Endothelial cell of umbilical vein (primary cell): ENCODE measurements around the gene SUGP1.

Source experiments
- CTCF ChIP-seq, 2 donors: IDR thresholded peaks; 1 replicate in 1 of 2; 2 replicates in 1 of 2; pipeline ENCODE4 v1.5.1; 2011; ENCODE audit warnings: low read length in 2 of 2, mild to moderate bottlenecking in 2 of 2, moderate library complexity in 2 of 2, control low read depth in 1 of 2, inconsistent platforms in 1 of 2, low read depth in 1 of 2; ENCODE audit not compliant: insufficient read depth in 1 of 2; ENCODE audit errors: extremely low read depth in 1 of 2
- EZH2 ChIP-seq: IDR thresholded peaks from 2 replicates; pipeline ENCODE4 v1.6.1; 2012; ENCODE audit warnings: borderline replicate concordance, low read depth, mild to moderate bottlenecking, moderate library complexity, low read length, inconsistent platforms; ENCODE audit not compliant: severe bottlenecking
- GATA2 ChIP-seq: IDR thresholded peaks from 2 replicates; pipeline ENCODE4 v1.7.0; 2011; ENCODE audit warnings: low read depth, mild to moderate bottlenecking, moderate library complexity, mixed read lengths, low read length; ENCODE audit not compliant: insufficient read length, insufficient read depth
- MAX ChIP-seq: IDR thresholded peaks from 2 replicates; pipeline ENCODE4 v1.6.1; 2011; ENCODE audit not compliant: insufficient read depth, insufficient read length
- MYC ChIP-seq: IDR thresholded peaks from one replicate; pipeline ENCODE4 v1.6.1; 2011; ENCODE audit warnings: mild to moderate bottlenecking, low read depth, low read length
- POLR2A ChIP-seq: IDR thresholded peaks from 2 replicates; pipeline ENCODE4 v1.6.1; 2012; ENCODE audit warnings: low read depth, mild to moderate bottlenecking, control low read depth, low read length
- POLR2AphosphoS5 ChIP-seq: IDR thresholded peaks from 2 replicates; pipeline ENCODE4 v1.6.1; 2012; ENCODE audit warnings: low read depth, mild to moderate bottlenecking, control low read depth, low read length, moderate library complexity; ENCODE audit not compliant: insufficient read depth

GRCh38 chr19:19278315-19278714 is 42.0 kb downstream of the SUGP1 start:
- no peak for TF ChIP-seq CTCF (IDR thresholded peaks at IDR 0.05; ENCODE audit: extremely low read depth in 1 of 2, insufficient read depth in 1 of 2, low read depth in 1 of 2, low read length in 2 of 2)
- TF ChIP-seq GATA2 = no peak
- no peak for TF ChIP-seq POLR2A
- TF ChIP-seq EZH2 = no peak
- TF ChIP-seq MAX = no peak
- TF ChIP-seq MYC = no peak
- TF ChIP-seq POLR2AphosphoS5 = no peak
